ENCODE results near the gene STH. TPM values are rescaled to one million over a fixed set of nuclear protein-coding genes. Genes with fewer than 3 reads are reported as not detected.

The STH gene
- total and polyA plus RNA-seq, 2 experiments from 2014 or later = not detected

DNA sequence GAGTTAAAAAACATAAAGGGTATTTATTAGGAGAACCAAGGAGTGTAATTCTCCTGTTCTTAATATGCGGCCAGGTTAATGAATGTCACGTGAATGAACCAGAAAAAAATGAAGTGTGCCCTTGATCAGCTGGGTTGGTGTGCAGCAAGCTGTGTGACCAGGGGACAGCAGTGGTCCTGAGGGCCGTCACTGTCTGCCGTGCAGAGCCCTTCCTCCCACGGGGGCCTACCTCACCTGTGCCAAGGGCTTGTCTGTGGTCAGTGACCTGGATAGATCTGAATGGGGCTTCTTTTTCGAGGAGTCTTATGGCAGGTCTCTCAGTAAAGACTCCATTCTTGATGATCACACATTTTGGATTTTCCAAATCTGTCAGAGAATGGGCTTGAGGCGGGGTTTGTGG, 17.7 kb upstream of the STH start:
- no peak overlapping the region for H3K27ac ChIP-seq
- no peaks in the 10 kb centered on the region for H3K9me3 ChIP-seq (ENCODE audit: low read depth)
- H3K4me3 ChIP-seq = no peak overlapping the region
- TF ChIP-seq, protein P1, sequence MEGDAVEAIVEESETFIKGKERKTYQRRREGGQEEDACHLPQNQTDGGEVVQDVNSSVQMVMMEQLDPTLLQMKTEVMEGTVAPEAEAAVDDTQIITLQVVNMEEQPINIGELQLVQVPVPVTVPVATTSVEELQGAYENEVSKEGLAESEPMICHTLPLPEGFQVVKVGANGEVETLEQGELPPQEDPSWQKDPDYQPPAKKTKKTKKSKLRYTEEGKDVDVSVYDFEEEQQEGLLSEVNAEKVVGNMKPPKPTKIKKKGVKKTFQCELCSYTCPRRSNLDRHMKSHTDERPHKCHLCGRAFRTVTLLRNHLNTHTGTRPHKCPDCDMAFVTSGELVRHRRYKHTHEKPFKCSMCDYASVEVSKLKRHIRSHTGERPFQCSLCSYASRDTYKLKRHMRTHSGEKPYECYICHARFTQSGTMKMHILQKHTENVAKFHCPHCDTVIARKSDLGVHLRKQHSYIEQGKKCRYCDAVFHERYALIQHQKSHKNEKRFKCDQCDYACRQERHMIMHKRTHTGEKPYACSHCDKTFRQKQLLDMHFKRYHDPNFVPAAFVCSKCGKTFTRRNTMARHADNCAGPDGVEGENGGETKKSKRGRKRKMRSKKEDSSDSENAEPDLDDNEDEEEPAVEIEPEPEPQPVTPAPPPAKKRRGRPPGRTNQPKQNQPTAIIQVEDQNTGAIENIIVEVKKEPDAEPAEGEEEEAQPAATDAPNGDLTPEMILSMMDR (IDR thresholded peaks at IDR 0.05; ENCODE audit: low read depth, low read length) = no peak
- no peaks in the 10 kb centered on the region for H3K36me3 ChIP-seq
- H3K4me1 ChIP-seq (ENCODE audit: low read depth) = peaks cover 6% of the 10 kb centered on the region
- no peak for DNase-seq (ENCODE audit: low read depth in 1 of 2, low spot score in 1 of 2)
- no peaks in the 10 kb centered on the region for H3K27me3 ChIP-seq

GRCh38 chr17:45982791-45983613, 16.0 kb upstream of the STH start:
- Histone ChIP-seq H3K36me3 (no peaks in the 10 kb centered on the region), H3K27me3 (no peaks in the 10 kb centered on the region), H3K4me1 (ENCODE audit: low read depth) (no peaks in the 10 kb centered on the region), H3K27ac (no peak overlapping the region), H3K4me3 (no peak overlapping the region), H3K9me3 (ENCODE audit: low read depth) (no peaks in the 10 kb centered on the region)
- no peak for DNase-seq (ENCODE audit: low read depth in 1 of 2, low spot score in 1 of 2)
- TF ChIP-seq, protein P1 (IDR thresholded peaks at IDR 0.05; ENCODE audit: low read depth, low read length) = no peak

GRCh38 chr17:45983614-45984310, 15.3 kb upstream of the STH start:
- TF ChIP-seq, protein P1 (IDR thresholded peaks at IDR 0.05; ENCODE audit: low read depth, low read length) = no peak
- H3K4me1 ChIP-seq (ENCODE audit: low read depth) = no peaks in the 10 kb centered on the region

DNA sequence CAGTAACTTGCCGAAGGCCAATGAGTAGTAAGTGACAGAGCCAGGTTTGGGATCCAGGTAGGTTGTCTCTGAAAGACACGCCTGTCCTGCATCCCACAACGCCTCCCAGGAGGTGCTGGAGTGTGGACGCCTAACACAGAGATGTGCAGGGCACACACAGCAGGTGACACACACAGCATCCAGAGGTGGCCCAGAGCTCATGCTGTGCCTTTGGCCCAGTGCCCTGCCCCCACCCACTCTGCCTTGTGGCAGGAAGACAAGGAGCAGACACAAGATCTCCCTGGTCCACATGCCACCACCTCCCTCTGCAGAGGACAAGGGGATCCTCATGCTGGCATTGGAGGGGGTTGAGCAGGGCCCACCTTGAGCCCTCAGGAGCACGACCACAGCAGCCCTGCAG, 14.7 kb upstream of the STH start:
- no peak overlapping the region for H3K4me3 ChIP-seq
- H3K36me3 ChIP-seq = no peaks in the 10 kb centered on the region
- no peak for DNase-seq (ENCODE audit: low read depth in 1 of 2, low spot score in 1 of 2)
- H3K9me3 ChIP-seq (ENCODE audit: low read depth) = no peaks in the 10 kb centered on the region
- no peak overlapping the region for H3K27ac ChIP-seq
- TF ChIP-seq, protein P1 (IDR thresholded peaks at IDR 0.05; ENCODE audit: low read depth, low read length) = no peak
- no peaks in the 10 kb centered on the region for H3K4me1 ChIP-seq (ENCODE audit: low read depth)
- no peaks in the 10 kb centered on the region for H3K27me3 ChIP-seq

More at GRCh38 chr17:45983614-45984310, 15.3 kb upstream of the STH start:
- no peak for DNase-seq (ENCODE audit: low read depth in 1 of 2, low spot score in 1 of 2)
- H3K27ac ChIP-seq = no peak overlapping the region
- no peak overlapping the region for H3K4me3 ChIP-seq
- H3K36me3 ChIP-seq = no peaks in the 10 kb centered on the region
- H3K27me3 ChIP-seq = no peaks in the 10 kb centered on the region
- H3K9me3 ChIP-seq (ENCODE audit: low read depth) = no peaks in the 10 kb centered on the region

- no peak for DNase-seq (ENCODE audit: low read depth in 1 of 2, low spot score in 1 of 2)
- TF ChIP-seq, protein P1 (IDR thresholded peaks at IDR 0.05; ENCODE audit: low read depth, low read length) = no peak
- Histone ChIP-seq H3K27me3 (no peaks in the 10 kb centered on the region), H3K27ac (no peak overlapping the region), H3K4me3 (no peak overlapping the region), H3K9me3 (ENCODE audit: low read depth) (no peaks in the 10 kb centered on the region), H3K36me3 (no peaks in the 10 kb centered on the region), H3K4me1 (ENCODE audit: low read depth) (no peaks in the 10 kb centered on the region)
These were observed 13.6 kb upstream of the STH start for GRCh38 chr17:45985447-45985846.
